Duodenal mucosa (tissue), 2 donors: Measurements from ENCODE around the gene CACNB4.

Experiments used
- H3K27ac ChIP-seq: one replicate; pipeline ENCODE4 v1.7.0; 2013; ENCODE audit warnings: low read depth, low read length
- H3K27me3 ChIP-seq, 2 donors: one replicate each; pipeline ENCODE4 v1.7.0; 2013; ENCODE audit warnings: low read length in 2 of 2, control low read depth in 1 of 2; ENCODE audit not compliant: insufficient read depth in 2 of 2, control insufficient read depth in 1 of 2
- H3K36me3 ChIP-seq, 2 donors: one replicate each; pipeline ENCODE4 v1.7.0; 2013; ENCODE audit warnings: low read length in 2 of 2, control low read depth in 1 of 2; ENCODE audit not compliant: insufficient read depth in 2 of 2, control insufficient read depth in 1 of 2
- H3K4me1 ChIP-seq, 2 donors: one replicate each; pipeline ENCODE4 v1.7.0; 2013; ENCODE audit warnings: low read length in 2 of 2, control low read depth in 1 of 2; ENCODE audit not compliant: insufficient read depth in 2 of 2, control insufficient read depth in 1 of 2
- H3K4me3 ChIP-seq, 2 donors: one replicate each; pipeline ENCODE4 v1.7.0; 2013; ENCODE audit warnings: low read length in 2 of 2, low read depth in 1 of 2
- H3K9ac ChIP-seq, 2 donors: one replicate each; pipeline ENCODE4 v1.7.0; 2013; ENCODE audit warnings: low read length in 2 of 2, low read depth in 1 of 2
- H3K9me3 ChIP-seq, 2 donors: one replicate each; pipeline ENCODE4 v1.7.0; 2013; ENCODE audit warnings: low read length in 2 of 2, control low read depth in 1 of 2; ENCODE audit not compliant: control insufficient read depth in 1 of 2

The CACNB4 gene

GRCh38 chr2:151972241-151973012 is 126.4 kb downstream of the CACNB4 start:
- peaks cover 4 to 15% of the 10 kb centered on the region in 2 donors for H3K4me1 ChIP-seq
- H3K9me3 ChIP-seq: no peaks in the 10 kb centered on the region
- H3K9ac ChIP-seq: no peak overlapping the region
- H3K4me3 ChIP-seq: no peak overlapping the region
- H3K27me3 ChIP-seq: no peaks in the 10 kb centered on the region
- no peak overlapping the region for H3K27ac ChIP-seq
- no peaks in the 10 kb centered on the region for H3K36me3 ChIP-seq

- H3K9me3 ChIP-seq: no peaks in the 10 kb centered on the region
- no peaks in the 10 kb centered on the region for H3K27me3 ChIP-seq
- H3K4me1 ChIP-seq: peaks cover 4 to 13% of the 10 kb centered on the region in 2 donors
- no peak overlapping the region for H3K27ac ChIP-seq
- H3K36me3 ChIP-seq: no peaks in the 10 kb centered on the region
- no peak overlapping the region for H3K4me3 ChIP-seq
- H3K9ac ChIP-seq: no peak overlapping the region
Observed at GRCh38 chr2:151971301-151972051, 127.4 kb downstream of the CACNB4 start.

GRCh38 chr2:151968770-151969470 is 129.9 kb downstream of the CACNB4 start:
- Histone ChIP-seq H3K27me3 (no peaks in the 10 kb centered on the region), H3K9me3 (no peaks in the 10 kb centered on the region), H3K4me1 (no peaks in the 10 kb centered on the region), H3K27ac (no peak overlapping the region), H3K4me3 (no peak overlapping the region), H3K9ac (no peak overlapping the region), H3K36me3 (no peaks in the 10 kb centered on the region)

GRCh38 chr2:151967829-151968722 is 130.8 kb downstream of the CACNB4 start:
- Histone ChIP-seq H3K36me3 (no peaks in the 10 kb centered on the region), H3K4me3 (no peak overlapping the region), H3K27me3 (no peaks in the 10 kb centered on the region), H3K9ac (no peak overlapping the region), H3K27ac (no peak overlapping the region), H3K4me1 (no peaks in the 10 kb centered on the region), H3K9me3 (no peaks in the 10 kb centered on the region)

GRCh38 chr2:151965884-151966283 is 133.0 kb downstream of the CACNB4 start:
- Histone ChIP-seq H3K27me3 (no peaks in the 10 kb centered on the region), H3K9me3 (no peaks in the 10 kb centered on the region), H3K4me1 (no peaks in the 10 kb centered on the region), H3K27ac (no peak overlapping the region), H3K4me3 (no peak overlapping the region), H3K36me3 (no peaks in the 10 kb centered on the region), H3K9ac (no peak overlapping the region)

GRCh38 chr2:151961558-151961957 is 137.3 kb downstream of the CACNB4 start:
- no peaks in the 10 kb centered on the region for H3K4me1 ChIP-seq
- H3K9ac ChIP-seq: no peak overlapping the region
- H3K4me3 ChIP-seq: no peak overlapping the region
- H3K27ac ChIP-seq: no peak overlapping the region
- no peaks in the 10 kb centered on the region for H3K36me3 ChIP-seq
- no peaks in the 10 kb centered on the region for H3K27me3 ChIP-seq
- no peaks in the 10 kb centered on the region for H3K9me3 ChIP-seq

- no peak overlapping the region for H3K27ac ChIP-seq
- no peaks in the 10 kb centered on the region for H3K27me3 ChIP-seq
- H3K9me3 ChIP-seq: no peaks in the 10 kb centered on the region
- H3K36me3 ChIP-seq: no peaks in the 10 kb centered on the region
- H3K4me1 ChIP-seq: no peaks in the 10 kb centered on the region
- no peak overlapping the region for H3K4me3 ChIP-seq
- H3K9ac ChIP-seq: no peak overlapping the region
Observed at GRCh38 chr2:151959238-151959637, 139.6 kb downstream of the CACNB4 start.

- no peak overlapping the region for H3K9ac ChIP-seq
- no peaks in the 10 kb centered on the region for H3K9me3 ChIP-seq
- no peaks in the 10 kb centered on the region for H3K36me3 ChIP-seq
- H3K27me3 ChIP-seq: no peaks in the 10 kb centered on the region
- no peaks in the 10 kb centered on the region for H3K4me1 ChIP-seq
- H3K4me3 ChIP-seq: no peak overlapping the region
- no peak overlapping the region for H3K27ac ChIP-seq
Observed at GRCh38 chr2:151953467-151953866, 145.4 kb downstream of the CACNB4 start.

- Histone ChIP-seq H3K4me1 (no peaks in the 10 kb centered on the region), H3K4me3 (no peak overlapping the region), H3K36me3 (no peaks in the 10 kb centered on the region), H3K9ac (no peak overlapping the region), H3K27me3 (no peaks in the 10 kb centered on the region), H3K27ac (no peak overlapping the region), H3K9me3 (no peaks in the 10 kb centered on the region)
Observed at GRCh38 chr2:151952691-151953456, 146.0 kb downstream of the CACNB4 start.
